Measurements from ENCODE around the gene ARHGAP6.

ARHGAP6 gene

GRCh38 chrX:11567528-11568220, 98.0 kb downstream of the ARHGAP6 start:
- no peak for DNase-seq

DNA sequence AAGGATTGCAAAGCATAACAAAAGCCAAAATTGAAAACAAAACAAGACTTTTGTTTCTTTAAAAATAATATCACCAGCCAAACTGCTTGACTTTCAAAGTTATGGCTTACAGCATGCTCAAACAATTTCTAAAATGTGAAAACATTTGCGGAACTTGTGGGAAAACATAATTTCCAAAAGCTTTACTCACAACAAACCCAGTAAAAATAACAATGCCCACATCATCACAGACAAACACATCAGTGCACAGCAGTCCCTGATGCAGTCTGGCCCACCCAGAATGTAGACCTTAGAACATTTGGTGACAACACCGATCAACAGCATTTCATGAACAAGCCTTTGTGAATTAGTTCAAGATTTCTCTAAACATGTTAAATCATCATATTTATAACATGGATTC, 98.9 kb downstream of the ARHGAP6 start:
- DNase-seq = peak; percentile 77

DNA sequence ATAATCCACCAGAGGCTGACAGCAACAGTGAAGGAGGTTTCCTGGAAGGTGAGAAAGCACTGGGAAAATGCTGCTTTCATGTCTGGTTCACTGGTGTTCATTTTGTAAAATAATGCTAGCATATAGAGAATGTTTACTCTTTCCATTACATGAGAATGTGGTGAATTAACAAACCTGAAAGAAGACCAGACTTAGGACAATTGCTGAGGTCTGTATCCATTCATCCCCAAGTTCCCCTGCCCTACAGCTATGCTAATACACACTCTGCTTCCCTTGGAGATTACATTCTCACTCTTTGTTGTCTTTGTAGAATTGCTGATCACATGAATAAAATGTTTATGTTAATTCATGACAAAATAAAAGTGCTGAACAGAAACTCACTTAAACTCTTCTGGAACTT, 99.5 kb downstream of the ARHGAP6 start:
- no peak for DNase-seq

- no peak for DNase-seq
Observed at GRCh38 chrX:11564546-11564945, 101.2 kb downstream of the ARHGAP6 start.

- no peak for DNase-seq
Observed at GRCh38 chrX:11562570-11562969, 103.2 kb downstream of the ARHGAP6 start.

GRCh38 chrX:11558972-11559371, 106.7 kb downstream of the ARHGAP6 start:
- no peak for DNase-seq

DNA sequence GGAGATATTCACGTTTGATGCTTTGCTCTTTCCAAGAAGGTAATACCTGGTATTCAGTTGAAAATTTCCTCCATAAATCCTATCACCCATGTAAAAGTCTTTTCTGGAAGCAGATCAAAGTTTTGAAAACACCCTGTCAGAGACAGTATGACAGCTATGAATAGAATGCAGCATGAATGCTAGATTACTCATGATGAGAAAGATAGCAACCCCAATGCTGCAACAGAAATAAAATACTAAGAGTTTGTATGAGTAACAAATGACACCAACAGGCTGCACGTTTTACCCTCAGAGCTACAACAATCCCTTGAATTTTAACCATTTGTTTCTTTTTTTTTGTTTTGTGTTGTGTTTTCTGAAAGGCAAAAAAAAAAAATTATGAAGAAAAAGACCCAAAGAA, 108.6 kb downstream of the ARHGAP6 start:
- DNase-seq = peak; percentile 73

DNA sequence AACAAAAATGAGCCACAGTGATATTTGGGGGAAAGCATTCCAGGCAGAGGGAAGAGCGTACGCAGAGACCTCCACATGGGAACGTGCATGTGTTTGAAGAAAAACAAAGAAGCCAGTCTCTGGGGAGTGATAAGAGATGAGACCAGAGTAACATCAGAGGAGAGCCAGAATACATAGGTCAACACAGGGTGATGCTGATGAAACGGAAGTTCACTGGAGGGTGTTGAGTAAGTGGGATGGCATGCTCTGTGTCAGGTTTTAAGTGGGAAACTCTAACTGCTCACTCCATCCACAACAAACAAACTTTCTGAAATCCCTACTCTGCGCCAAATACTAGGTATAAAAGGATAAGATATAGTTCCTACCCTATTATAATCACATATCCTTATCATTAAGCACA, 110.0 kb downstream of the ARHGAP6 start:
- peak; percentile 50 for DNase-seq

- no peak for DNase-seq
Observed at GRCh38 chrX:11553594-11553993, 112.1 kb downstream of the ARHGAP6 start.

DNA sequence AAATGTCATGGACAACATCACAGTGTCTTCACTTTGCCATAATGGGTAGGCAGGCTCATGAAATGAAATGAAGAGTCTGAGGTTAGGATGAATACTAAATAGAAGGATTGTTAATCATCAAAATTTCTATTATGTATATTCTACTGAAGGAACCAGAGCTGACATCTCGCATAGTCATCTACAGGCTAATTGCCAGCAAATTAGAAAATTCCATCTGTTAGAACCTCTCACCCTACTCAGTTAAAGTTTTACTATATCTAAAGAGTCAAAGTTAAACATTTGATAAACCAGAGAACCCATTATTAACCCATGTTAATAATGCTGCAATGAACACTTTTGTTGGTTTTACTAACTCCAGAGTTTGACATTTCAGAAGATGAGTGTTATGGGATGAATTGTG, 114.6 kb downstream of the ARHGAP6 start:
- DNase-seq = no peak

- DNase-seq = no peak
Observed at GRCh38 chrX:11546917-11547316, 118.8 kb downstream of the ARHGAP6 start.

- DNase-seq = no peak
Observed at GRCh38 chrX:11543249-11543648, 122.5 kb downstream of the ARHGAP6 start.

DNA sequence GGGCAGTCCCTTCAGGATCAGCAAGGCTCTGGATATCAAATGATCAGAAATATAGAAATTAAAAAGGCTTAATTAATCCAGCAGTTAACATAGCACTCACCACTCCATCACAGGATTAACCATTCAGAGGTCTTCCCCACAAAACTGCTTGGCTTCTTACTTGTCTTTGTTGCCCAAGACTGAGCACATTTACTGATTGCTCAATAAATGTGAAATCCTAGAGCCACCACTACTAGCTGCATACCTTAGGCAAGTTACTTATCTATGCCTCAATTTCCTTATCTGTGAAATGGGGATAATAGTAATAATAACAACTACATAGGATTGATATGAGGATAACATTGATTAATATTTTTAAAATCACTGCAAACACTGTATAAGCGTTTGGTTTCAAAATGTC, 124.2 kb downstream of the ARHGAP6 start:
- DNase-seq = no peak

DNA sequence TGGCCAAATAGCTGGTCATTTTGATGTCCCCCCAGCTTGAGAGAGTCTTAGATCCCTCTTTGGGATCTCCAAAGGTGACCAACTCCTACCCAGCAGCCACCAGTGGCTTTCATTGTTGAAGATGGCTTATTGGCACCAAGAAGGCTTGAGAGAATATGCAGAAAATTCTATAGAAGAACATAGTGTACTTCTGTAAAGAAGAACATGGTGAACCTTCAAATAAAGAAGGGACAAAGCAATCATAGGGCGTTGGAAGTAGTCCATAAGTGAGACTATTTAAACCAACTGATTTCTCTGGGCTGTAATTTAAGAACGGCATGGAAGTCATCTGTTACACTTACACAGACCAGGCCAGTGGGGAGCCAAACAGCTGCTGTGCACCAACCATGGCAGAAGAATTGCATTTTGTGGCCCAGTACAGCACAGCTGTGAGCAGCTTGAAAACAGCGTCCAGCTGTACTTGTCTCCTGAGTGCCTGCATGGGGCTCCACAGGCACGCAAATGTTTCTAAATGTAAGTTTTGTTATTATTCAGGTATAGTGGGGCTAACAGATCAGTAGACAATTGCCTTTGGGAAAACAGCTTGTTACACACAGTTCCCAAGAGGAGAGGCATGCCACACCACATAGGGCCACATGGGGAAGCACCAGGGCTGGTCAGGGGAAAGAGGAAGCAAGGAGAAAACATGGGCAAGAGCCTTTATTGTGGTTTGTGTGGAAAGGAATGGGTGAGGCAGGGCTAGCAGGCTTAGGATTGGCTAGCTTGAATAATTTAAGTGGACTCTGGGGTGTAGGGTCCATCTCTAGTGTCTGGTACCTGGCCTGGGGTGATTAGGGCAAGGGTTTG, 125.0 kb downstream of the ARHGAP6 start:
- no peak for DNase-seq

- DNase-seq = no peak
Observed at GRCh38 chrX:11537141-11537540, 128.6 kb downstream of the ARHGAP6 start.

DNA sequence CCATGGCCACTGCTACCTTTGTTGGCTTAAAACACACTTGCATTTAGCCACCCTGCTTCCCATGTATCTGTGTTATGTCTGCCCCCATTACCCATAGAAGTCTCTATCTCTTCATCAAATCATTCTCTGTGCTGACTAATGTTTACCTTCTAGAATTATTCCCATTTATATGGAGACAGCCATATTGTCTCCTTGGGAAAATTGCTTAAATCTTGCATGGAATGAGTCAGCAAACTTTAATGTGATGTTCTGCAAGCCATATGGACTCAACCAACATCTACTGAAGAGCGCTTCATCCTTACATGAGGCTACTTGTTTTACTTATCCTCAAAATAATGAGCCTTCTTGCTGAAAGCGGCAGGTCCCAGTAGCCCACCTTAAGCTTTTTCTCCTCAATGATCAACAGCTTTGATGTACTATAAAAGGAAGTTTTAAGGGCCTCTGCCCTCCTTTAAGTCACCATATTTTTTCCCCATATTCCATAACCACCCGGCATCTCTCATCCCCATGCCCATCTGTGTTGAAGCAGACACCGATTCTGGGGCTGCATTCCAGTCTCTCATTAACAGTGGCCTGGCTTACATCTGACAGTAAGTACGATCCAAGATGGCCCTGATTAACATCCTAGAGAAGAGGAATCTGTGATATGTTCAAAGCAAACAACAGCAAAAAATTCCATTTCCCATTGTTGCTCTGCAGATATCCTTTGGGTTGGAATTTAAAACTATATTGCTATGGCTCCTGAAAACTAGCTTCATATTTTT, 130.4 kb downstream of the ARHGAP6 start:
- DNase-seq = peak; percentile 27

DNA sequence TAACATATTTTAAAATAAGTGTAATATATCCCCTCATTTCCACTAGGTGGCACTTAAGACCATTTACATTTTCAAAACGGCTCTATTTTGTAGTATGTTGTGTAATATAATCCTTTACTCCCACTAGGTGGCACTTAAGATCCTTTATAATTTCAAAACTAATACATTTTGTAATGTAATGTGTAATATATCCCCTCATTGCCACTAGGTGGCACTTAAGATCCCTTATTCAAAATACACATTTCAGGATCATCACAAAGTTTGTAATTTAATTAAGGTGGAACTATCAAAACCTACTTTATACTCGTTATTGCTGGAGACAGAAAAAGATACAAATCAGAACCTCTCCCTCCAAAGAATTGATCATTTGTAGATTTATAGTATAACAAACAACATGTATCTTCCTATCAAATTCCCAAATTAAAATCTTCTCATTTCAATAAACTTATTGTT, 132.5 kb downstream of the ARHGAP6 start:
- DNase-seq = peak; percentile 76

DNA sequence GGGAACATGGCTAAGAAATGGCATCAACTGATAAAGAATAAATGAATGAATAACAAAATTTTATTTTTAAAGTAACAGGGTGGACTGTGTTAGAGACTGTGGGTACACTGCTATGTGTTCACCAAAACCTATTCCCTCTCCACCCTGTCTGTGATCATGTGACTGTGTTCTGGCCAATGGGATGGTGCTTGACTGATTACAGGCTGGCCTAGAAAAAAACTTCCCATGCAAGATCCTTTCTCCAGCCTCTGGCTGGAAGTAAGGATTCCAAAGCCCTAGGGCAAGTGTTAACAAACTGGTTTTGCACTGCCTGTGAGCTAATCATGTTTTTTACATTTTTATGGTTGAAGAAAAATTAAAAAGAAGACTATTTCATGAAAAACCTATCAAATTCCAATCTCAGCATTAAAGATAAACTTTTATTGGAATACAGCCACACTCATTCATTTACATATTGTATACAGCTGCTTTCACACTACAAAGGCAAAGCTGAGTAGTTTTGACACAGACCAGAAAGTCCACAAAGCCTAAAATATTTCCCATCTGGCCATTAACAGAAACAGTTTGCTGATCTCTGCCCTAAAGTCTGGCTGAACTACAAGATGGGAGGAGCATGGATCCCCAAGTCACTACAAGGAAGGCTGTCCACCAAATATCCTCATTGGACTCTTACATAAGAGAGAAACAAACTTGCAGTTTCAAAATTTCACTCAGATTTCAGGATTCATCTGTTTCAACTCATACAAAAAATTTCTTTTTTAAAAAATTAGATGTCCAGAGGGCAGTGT, 133.2 kb downstream of the ARHGAP6 start:
- no peak for DNase-seq

GRCh38 chrX:11531226-11531625, 134.5 kb downstream of the ARHGAP6 start:
- DNase-seq = peak; percentile 33

DNA sequence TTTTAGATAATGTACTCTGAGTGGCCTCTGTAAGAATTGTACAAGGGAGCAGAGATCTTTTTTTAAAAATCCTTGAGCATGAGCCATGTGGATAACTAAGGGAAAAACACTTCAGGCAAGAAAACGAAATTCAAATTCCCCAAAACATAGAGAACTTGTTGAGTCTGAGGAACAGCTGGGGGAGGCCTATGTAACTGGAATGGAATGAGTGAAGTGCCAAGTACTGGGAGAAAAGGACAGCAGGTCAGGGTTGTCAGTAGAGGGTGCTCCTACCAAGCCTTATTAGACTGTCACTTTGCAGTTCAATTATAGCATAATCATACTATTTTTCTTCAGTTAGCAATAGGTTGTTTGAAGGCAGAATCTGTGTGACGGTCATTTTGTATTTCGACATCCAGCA, 135.1 kb downstream of the ARHGAP6 start:
- DNase-seq = peak; percentile 34

DNA sequence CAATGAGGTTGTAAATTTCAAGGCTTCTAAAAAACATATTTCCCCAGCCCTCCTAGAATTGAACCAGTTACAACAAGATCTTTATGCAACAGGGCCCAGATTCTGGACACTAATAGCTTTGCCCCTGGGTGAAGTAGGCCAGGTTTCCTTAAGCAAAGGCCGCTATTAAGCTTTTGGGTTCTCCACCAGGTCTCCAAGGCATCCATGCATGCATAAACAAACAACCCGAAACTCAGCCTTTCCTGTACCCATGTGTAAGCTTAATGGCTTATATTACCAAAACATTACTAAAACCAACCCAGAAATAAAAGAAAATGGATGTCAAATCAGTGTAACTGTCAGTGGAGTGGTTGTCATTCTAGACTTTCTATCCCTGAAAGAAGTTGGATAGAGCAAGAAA, 137.1 kb downstream of the ARHGAP6 start:
- no peak for DNase-seq

GRCh38 chrX:11525685-11526084, 140.0 kb downstream of the ARHGAP6 start:
- DNase-seq = no peak
